Activated T-helper 1 cell treated with Interleukin-2 at 50 U/mL for 16 hours (primary cell): Measurements from ENCODE around the gene PARP3.
A peak's percentile ranks its signal among the peaks of the same experiment; 100 is the strongest.
"Not testable (repeated sequence)": the region's sequence is repeated elsewhere in the genome, so short reads cannot be mapped to it uniquely, and the experiment has no call there.

Experiments
- DNase-seq: peaks from one replicate; pipeline ENCODE4 v3.0.0-alpha.2; 2020; ENCODE audit warnings: low read depth

The PARP3 gene

DNA sequence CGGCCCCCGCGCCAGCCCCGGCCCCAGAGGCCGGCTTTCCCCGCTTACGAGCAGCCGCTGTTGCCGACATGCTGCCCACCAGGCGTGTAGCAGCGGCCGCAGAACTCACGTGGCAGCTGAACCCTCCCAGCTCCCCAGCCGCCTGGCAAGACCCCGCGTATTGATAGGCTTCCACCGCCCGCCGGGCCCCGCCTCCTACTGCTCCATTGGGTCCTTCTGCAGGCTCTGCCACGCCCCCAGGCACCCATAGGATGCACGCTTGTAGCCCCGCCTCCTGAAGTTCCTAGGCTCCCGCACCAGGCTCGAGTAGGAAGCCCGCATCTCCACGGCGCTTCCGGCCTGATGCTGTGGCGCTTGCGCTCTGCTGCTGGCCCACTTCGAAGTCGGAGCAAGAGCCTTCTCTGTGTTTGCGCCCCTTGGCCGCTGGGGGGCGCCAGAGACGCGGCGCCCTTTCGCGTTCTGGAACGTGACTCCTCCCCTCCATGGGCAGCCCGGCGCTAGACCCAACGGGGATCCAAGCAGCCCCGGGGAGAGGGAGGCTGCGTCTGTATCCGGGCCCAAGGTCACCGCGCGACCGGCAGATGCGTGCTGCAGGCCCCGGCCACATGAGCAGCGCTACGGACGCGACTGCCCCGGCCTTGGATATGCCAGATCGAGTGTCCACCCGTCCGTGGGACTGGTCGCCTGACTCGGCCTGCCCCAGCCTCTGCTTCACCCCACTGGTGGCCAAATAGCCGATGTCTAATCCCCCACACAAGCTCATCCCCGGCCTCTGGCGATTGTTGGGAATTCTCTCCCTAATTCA, at the start of gene PARP3, which contains the start of gene RRP9:
Gene PARP3, plus strand, starts transcription at position 566 of the 805 bp plus-strand sequence. CDS start 993 bp downstream, outside the sequence.
Gene RRP9, minus strand, starts transcription at position 107 of the 805 bp plus-strand sequence. Its CDS starts 37 bp downstream, at position 70.
- peak; percentile 99 for DNase-seq

DNA sequence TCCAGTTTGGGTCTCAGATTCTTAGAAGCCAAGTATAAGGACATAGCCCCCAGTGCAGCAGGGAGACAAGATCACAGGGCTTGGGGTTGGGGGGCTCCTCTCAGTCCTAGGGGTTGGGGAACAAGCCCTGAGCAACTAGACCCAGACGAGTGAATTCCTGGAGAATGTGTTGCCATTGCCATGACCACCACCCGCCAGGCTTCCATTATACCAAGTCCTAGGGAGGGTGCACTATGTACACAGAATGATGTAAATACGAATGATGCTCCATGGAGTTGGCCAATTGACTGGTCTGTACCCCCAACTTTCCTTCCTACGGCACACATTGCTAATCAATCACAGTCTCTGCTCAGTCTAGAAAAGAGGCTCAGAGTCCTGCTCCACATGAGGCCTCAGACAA, 47.8 kb upstream of the PARP3 start:
- DNase-seq = no peak

GRCh38 chr3:51894939-51895338, 47.2 kb upstream of the PARP3 start:
- DNase-seq = no peak

GRCh38 chr3:51896607-51897305, 45.4 kb upstream of the PARP3 start:
- DNase-seq = no peak

DNA sequence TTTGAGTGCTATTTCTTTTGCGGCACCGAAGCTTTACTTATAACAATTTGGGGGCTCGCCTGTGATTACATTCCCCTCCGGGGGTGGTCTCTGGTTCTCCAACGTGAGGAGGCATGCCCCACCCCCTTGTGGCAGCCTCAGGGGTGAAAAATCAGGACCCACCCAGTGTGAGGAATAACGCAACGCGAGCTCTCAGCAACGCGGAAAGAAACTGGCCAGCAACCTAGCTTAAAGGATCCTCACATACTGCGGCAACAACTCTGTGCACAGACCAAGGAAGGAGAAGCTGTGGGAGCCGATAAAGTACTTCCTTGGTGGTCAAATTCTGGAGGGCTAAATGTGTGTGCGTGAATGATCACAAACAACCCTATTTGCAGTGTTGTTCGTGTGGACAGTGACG, 44.8 kb upstream of the PARP3 start:
- DNase-seq = no peak

DNA sequence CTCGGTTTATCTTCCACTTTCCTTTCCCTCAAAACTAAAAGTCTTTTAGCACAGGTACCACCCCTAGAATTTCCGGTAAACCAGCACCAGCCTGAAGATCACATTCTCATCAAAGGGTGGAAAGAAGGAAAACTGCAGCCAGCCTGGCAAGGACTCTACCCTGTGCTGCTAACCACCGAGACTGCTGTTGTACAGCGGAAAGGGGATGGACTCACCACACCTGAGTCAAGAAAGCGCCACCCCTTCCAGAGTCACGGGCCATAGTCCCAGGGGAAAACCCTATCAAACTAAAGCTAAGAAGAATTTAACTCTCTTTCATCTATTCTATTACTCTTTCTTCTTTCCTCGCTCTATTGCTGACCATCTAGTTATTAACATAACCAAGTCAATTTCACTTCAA, 42.1 kb upstream of the PARP3 start:
- DNase-seq = not testable (repeated sequence)

GRCh38 chr3:51902361-51902760, 39.8 kb upstream of the PARP3 start:
- not testable (repeated sequence) for DNase-seq

DNA sequence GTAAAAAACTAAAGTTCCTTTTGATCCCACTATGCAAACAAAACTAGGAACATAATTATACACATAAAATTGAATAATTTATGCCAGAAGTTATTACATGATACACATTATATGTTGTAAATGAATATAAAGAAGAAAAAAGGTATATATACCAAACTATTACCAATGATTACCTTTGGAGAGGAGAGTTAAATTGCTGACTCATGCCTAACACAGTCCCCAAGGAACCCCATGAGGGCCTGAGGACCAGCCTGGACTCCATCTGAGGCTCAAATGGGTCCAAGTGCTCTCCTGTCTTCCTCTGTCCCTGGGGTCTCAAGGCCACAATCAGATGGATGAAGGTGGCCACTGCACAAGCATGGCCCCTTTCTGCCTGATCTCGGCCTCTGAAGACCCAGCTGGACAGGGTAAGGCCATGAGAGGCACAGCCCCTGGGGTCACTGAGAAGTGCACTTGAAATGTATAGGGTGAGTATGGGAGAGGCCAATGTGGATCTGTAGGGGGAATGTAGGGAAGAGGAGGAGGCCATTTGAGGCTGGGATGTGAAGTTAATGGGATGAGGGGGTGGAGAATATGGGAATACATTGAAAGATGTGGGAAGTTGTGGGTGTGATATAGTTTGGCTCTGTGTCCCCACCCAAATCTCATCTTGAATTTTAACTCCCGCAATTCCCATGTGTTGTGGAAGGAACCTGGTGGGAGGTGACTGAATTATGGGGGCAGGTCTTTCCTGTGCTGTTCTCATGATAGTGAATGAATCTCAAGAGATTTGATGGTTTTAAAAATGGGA, 37.9 kb upstream of the PARP3 start:
- DNase-seq = no peak

DNA sequence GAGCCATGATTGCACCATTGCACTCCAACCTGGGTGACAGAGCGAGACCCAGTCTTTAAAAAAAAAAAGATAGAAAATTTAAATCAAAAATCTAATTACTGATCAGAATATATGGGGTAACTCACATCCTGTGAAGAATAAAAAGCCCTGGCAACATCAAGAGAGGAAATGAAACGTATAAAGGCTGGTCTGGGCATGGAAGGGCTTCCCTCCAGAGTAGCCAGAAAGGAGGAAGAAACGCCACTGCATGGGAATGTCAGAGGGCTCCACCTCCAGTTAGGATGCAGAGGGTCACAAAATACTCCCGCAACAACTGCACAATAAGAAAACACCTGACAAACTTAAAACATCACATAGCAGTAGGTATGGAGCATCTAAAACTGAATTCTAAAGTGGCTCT, 34.1 kb upstream of the PARP3 start:
- DNase-seq = no peak

DNA sequence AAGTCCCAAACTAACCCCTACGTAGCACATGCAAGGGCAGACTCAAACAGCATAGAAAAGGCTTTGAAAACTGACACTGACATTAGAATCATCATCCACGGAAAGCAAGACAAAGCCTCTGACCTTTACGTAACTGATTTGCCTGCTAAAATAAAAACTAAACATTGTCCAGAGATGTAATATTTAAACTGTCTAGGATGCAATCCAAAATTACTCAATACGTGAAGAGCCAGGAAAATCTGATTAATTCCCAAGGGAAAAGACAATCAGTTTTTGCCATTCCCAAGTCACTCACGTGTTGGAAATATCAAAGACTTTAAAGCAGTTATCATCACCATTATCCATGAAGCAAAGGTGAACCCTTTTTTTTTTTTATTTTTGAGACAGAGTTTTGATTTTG, 25.7 kb upstream of the PARP3 start:
- DNase-seq = no peak

DNA sequence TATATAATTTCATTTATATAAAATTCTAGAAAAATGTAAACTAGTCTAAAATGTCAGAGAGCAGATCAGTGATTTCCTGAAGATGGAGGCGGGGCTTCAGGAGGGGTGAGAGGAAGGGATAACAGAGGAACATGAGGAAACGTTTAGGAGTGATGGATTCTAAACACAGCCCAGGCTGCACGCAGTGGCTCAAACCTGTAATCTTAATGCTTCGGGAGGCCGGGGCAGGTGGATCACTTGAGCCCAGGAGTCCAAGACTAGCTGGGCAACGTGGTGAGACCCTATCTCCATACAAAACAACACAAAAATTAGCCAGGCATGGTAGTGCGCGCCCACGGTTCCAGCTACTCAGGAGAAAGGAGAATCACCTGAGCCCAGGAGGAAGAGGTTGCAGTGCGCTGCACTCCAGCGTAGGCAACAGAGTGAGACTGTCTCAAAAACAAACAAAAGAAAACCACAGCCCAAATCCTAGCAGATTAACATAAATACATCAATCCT, 21.0 kb upstream of the PARP3 start:
- no peak for DNase-seq

DNA sequence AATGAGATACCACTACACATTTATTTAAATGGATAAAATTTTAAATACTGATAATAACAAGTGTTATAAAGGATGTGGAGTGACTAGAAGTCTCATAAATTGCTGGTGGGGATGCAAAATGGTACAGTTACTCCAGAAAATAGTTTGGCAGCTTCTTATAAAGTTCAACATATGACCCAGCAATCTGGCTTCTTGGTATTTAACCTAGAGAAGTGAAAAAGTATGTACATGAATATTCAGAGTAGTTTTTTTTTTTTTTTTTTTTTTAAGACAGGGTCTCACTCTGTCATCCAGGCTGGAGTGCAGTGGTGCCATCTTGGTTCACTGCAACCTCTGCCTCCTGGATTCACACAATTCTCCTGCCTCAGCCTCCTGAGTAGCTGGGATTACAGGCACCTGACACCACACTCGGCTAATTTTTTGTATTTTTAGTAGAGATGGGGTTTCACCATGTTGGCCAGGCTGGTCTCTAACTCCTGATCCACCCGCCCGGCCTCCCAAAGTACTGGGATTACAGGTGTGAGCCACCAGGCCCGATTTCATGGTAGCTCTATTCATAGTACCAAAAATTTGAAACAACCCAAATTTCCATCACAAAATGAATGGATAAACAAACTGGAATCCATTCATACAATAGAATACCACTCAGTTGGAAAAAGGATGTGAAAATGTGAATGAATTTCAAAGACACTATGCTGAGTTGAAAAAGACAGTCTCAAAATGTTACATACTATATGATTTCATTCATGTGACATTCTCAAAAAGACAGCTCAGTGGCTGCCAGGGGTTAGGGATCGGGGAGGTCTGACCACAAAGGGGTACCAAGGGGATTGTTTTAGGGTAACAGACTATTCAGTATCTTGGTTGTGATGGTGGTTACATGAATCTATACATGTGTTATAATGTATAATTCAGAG, 14.8 kb upstream of the PARP3 start:
- DNase-seq = no peak

GRCh38 chr3:51928438-51928837, 13.7 kb upstream of the PARP3 start:
- DNase-seq = no peak

- not testable (repeated sequence) for DNase-seq
Observed at GRCh38 chr3:51928981-51929380, 13.2 kb upstream of the PARP3 start.

- DNase-seq = no peak
Observed at GRCh38 chr3:51929420-51930003, 12.7 kb upstream of the PARP3 start.

DNA sequence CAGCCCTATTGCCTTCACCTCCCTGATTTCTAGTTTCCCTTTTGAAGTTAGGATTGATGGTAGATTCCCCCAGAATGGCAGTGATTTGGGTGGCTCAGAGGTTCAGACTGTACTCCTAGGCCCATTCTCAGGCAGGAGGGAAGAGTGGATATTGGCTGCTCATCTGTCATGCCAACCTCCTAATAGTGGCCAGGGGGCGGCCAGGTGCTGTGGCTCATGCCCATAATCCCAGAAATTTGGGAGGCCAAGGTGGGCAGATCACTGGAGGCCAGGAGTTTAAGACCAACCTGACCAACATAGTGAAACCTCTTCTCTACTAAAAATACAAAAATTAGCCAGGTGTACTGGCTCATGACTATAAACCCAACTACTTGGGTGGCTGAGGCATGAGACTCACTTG, 11.7 kb upstream of the PARP3 start:
- no peak for DNase-seq

GRCh38 chr3:51931756-51932155, 10.4 kb upstream of the PARP3 start:
- DNase-seq = no peak

DNA sequence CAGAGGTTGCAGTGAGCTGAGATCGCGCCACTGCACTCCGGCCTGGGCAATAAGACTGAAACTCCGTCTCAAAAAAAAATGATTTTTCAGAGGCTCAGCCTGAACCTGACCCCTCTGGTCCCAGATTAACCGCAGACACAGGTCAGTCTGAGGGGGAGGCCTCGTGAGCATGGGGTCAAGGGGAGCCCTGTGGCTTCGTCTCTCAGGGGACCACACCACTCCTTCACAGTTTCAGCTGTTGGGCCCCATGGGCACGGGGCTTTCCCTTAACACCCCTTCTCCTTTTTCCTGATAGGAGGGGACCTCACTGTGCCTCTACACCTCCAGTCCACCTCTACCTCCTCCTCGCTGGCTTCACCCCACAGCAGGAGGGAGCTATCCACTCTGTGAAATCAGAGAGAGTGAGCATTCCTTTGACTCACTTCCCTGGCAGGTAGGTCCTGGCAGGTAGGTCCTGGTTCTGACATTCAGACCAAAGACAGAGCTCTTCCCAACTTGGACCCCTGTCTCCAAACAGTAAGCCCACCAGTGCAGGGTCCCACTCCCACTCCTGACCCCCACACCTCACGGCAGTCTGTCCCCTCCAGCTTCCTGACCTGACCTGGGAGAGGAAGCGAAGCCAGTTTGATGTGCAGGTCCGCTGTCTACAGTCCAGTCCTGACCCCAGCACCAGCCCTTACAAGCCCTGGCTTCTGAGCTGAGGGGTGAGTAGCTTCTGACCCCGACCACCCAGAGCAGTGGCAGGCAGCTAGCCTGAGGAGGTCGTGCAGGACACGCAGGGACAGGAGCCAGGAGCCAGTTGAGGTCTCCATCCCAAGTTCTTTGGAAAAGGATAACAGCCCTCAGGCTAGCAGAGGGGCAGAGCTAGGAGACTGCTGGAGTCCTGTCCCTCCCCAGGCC, 9.4 kb upstream of the PARP3 start:
- DNase-seq = no peak

GRCh38 chr3:51933471-51934138, 8.6 kb upstream of the PARP3 start:
- DNase-seq = no peak
